ENCODE data around the gene HADHA. TPM values are rescaled to one million over a fixed set of nuclear protein-coding genes. Genes with fewer than 3 reads are reported as not detected.

The HADHA gene
- total RNA-seq, 1 donor from 2014 or later, result 124 TPM

- Mint-ChIP-seq H3K27ac (ENCODE audit: unreplicated experiment) (no peak overlapping the region), H3K27me3 (ENCODE audit: low read depth) (no peaks in the 10 kb centered on the region), H3K4me3 (no peak overlapping the region), H3K9me3 (no peaks in the 10 kb centered on the region), H3K4me1 (no peaks in the 10 kb centered on the region), H3K36me3 (ENCODE audit: low read depth) (peaks cover 10% of the 10 kb centered on the region)
- TF ChIP-seq, protein P1, sequence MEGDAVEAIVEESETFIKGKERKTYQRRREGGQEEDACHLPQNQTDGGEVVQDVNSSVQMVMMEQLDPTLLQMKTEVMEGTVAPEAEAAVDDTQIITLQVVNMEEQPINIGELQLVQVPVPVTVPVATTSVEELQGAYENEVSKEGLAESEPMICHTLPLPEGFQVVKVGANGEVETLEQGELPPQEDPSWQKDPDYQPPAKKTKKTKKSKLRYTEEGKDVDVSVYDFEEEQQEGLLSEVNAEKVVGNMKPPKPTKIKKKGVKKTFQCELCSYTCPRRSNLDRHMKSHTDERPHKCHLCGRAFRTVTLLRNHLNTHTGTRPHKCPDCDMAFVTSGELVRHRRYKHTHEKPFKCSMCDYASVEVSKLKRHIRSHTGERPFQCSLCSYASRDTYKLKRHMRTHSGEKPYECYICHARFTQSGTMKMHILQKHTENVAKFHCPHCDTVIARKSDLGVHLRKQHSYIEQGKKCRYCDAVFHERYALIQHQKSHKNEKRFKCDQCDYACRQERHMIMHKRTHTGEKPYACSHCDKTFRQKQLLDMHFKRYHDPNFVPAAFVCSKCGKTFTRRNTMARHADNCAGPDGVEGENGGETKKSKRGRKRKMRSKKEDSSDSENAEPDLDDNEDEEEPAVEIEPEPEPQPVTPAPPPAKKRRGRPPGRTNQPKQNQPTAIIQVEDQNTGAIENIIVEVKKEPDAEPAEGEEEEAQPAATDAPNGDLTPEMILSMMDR (conservative IDR thresholded peaks at IDR 0.05), result no peak
- DNase-seq (ENCODE audit: low read depth, low spot score), result no peak
These were observed 52.9 kb downstream of the HADHA start for GRCh38 chr2:26191316-26192159.

DNA sequence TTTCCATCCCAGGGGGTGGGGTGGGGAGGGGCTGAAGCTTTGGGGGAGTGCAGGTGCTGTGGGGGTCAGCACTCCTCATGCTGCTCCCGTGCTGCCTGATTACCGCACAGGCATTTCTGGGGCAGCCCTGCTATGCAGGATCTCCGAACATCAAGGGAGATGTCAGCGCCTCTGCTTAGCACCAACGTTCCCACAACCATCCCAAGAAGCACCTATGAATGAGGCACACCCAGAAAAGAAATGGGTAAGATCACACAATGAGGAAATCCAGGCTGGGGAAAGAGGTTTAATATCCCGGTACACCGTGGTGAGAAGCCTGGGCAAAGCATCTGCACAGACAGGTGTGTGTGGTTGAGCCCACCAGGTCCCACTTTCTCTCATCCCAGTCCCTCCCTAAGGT lies 54.1 kb downstream of the HADHA start:
- H3K27ac Mint-ChIP-seq (ENCODE audit: unreplicated experiment), result no peak overlapping the region
- no peak overlapping the region for H3K4me3 Mint-ChIP-seq
- peaks cover 6% of the 10 kb centered on the region for H3K4me1 Mint-ChIP-seq
- TF ChIP-seq, protein P1 (conservative IDR thresholded peaks at IDR 0.05), result no peak
- H3K9me3 Mint-ChIP-seq, result no peaks in the 10 kb centered on the region
- H3K36me3 Mint-ChIP-seq (ENCODE audit: low read depth), result peaks cover 9% of the 10 kb centered on the region
- H3K27me3 Mint-ChIP-seq (ENCODE audit: low read depth), result peaks cover 3% of the 10 kb centered on the region
- no peak for DNase-seq (ENCODE audit: low read depth, low spot score)

- no peak overlapping the region for H3K4me3 Mint-ChIP-seq
- H3K9me3 Mint-ChIP-seq, result no peaks in the 10 kb centered on the region
- no peak overlapping the region for H3K27ac Mint-ChIP-seq (ENCODE audit: unreplicated experiment)
- DNase-seq (ENCODE audit: low read depth, low spot score), result no peak
- H3K36me3 Mint-ChIP-seq (ENCODE audit: low read depth), result peaks cover 4% of the 10 kb centered on the region
- TF ChIP-seq, protein P1 (conservative IDR thresholded peaks at IDR 0.05), result no peak
- H3K27me3 Mint-ChIP-seq (ENCODE audit: low read depth), result peaks cover 4% of the 10 kb centered on the region
- H3K4me1 Mint-ChIP-seq, result peaks cover 7% of the 10 kb centered on the region
These were observed 54.7 kb downstream of the HADHA start for GRCh38 chr2:26189751-26190150.

GRCh38 chr2:26189123-26189522 lies 55.3 kb downstream of the HADHA start:
- TF ChIP-seq, protein P1 (conservative IDR thresholded peaks at IDR 0.05), result no peak
- H3K4me3 Mint-ChIP-seq, result peak overlapping the region; percentile 61
- peaks cover 4% of the 10 kb centered on the region for H3K36me3 Mint-ChIP-seq (ENCODE audit: low read depth)
- H3K27me3 Mint-ChIP-seq (ENCODE audit: low read depth), result peaks cover 4% of the 10 kb centered on the region
- peaks cover 7% of the 10 kb centered on the region for H3K4me1 Mint-ChIP-seq
- no peak for DNase-seq (ENCODE audit: low read depth, low spot score)
- no peaks in the 10 kb centered on the region for H3K9me3 Mint-ChIP-seq
- H3K27ac Mint-ChIP-seq (ENCODE audit: unreplicated experiment), result peak overlapping the region; percentile 78

GRCh38 chr2:26187537-26188104 lies 56.8 kb downstream of the HADHA start:
- Mint-ChIP-seq H3K4me3 (no peak overlapping the region), H3K9me3 (no peaks in the 10 kb centered on the region), H3K27me3 (ENCODE audit: low read depth) (peaks cover 10% of the 10 kb centered on the region), H3K4me1 (peaks cover 13% of the 10 kb centered on the region), H3K36me3 (ENCODE audit: low read depth) (peaks cover 9% of the 10 kb centered on the region), H3K27ac (ENCODE audit: unreplicated experiment) (no peak overlapping the region)
- no peak for DNase-seq (ENCODE audit: low read depth, low spot score)
- TF ChIP-seq, protein P1 (conservative IDR thresholded peaks at IDR 0.05), result no peak

All from neural crest cell (in vitro differentiated cells).